Measurements from ENCODE around the gene GVQW3. TPM values are rescaled to one million over a fixed set of nuclear protein-coding genes. Genes with fewer than 3 reads are reported as not detected.

The GVQW3 gene
- total and polyA plus RNA-seq, 2 of the 13 experiments (the other 11 are each of a cell fraction or from before 2014, with no cell fraction given) = 5.0 to 5.6 TPM

GRCh38 chr11:76380977-76381719 is at the start of gene GVQW3, which contains the start of gene THAP12 (continued):
- TF ChIP-seq NFE2 (CRISPR knock-in tag; IDR thresholded peaks at IDR 0.05) = no peak
- no peak for TF ChIP-seq ZNF20 (CRISPR knock-in tag; IDR thresholded peaks at IDR 0.05)
- TF ChIP-seq ESRRA (CRISPR knock-in tag; IDR thresholded peaks at IDR 0.05; ENCODE audit: low read depth) = no peak
- no peak; the same call in 1 of the 2 replicates for TF ChIP-seq ZNF607 (CRISPR knock-in tag; IDR thresholded peaks at IDR 0.05; ENCODE audit: borderline replicate concordance)
- no peak for TF ChIP-seq DBP (CRISPR knock-in tag; IDR thresholded peaks at IDR 0.05; ENCODE audit: not compliant biosample characterization)
- peak; percentile 72; the same call in 1 of the 2 replicates for TF ChIP-seq SKIL (CRISPR knock-in tag; IDR thresholded peaks at IDR 0.05; ENCODE audit: borderline replicate concordance)
- TF ChIP-seq TEF (CRISPR knock-in tag; IDR thresholded peaks at IDR 0.05) = no peak
- no peak for TF ChIP-seq ATM (IDR thresholded peaks at IDR 0.05; ENCODE audit: borderline replicate concordance)
- TF ChIP-seq ZNF512B (CRISPR knock-in tag; IDR thresholded peaks at IDR 0.05; ENCODE audit: borderline replicate concordance) = no peak
- no peak for TF ChIP-seq MYNN (CRISPR knock-in tag; IDR thresholded peaks at IDR 0.05; ENCODE audit: low read depth)
- no peak for TF ChIP-seq TEAD3 (CRISPR knock-in tag; optimal IDR thresholded peaks at IDR 0.05; ENCODE audit: borderline replicate concordance)
- no peak for TF ChIP-seq RCOR2 (CRISPR knock-in tag; IDR thresholded peaks at IDR 0.05)
- peak; percentile 64; the same call in 1 of the 2 replicates for TF ChIP-seq RAD21 (CRISPR knock-in tag; IDR thresholded peaks at IDR 0.05)
- no peak for TF ChIP-seq ZNF557 (CRISPR knock-in tag; IDR thresholded peaks at IDR 0.05)
- TF ChIP-seq MEF2D (CRISPR knock-in tag; IDR thresholded peaks at IDR 0.05) = 0 out of 2 replicates have a peak, but pooled peaks have one; percentile 40
- TF ChIP-seq ZFP82 (CRISPR knock-in tag; IDR thresholded peaks at IDR 0.05; ENCODE audit: borderline replicate concordance) = peak; percentile 84; the same call in 1 of the 2 replicates
- TF ChIP-seq RFX5 (IDR thresholded peaks at IDR 0.05; ENCODE audit: low read depth, low read length) = no peak
- TF ChIP-seq AKNA (CRISPR knock-in tag; IDR thresholded peaks at IDR 0.05; ENCODE audit: borderline replicate concordance) = no peak
